ENCODE measurements around the gene TOPAZ1.

GRCh38 chr3:44272191-44272590 is 30.5 kb downstream of the TOPAZ1 start:
- TF ChIP-seq CTCF (IDR thresholded peaks at IDR 0.05) = no peak
- TF ChIP-seq POLR2AphosphoS5 (IDR thresholded peaks at IDR 0.05) = no peak
